GM19397 (cell line): Measurements from ENCODE around the gene ZC3H11A.
"Not testable (repeated sequence)": the region's sequence is repeated elsewhere in the genome, so short reads cannot be mapped to it uniquely, and the experiment has no call there.

ENCODE experiments used
- ATAC-seq: cut with Tn5 transposase; IDR thresholded peaks from one replicate; pipeline ENCODE4 v1.9.1; 2021; ENCODE audit warnings: mild to moderate bottlenecking, moderate library complexity; ENCODE audit not compliant: unreplicated experiment

Gene ZC3H11A

GRCh38 chr1:203778789-203779188, 16.6 kb upstream of the ZC3H11A start:
- no peak for ATAC-seq

GRCh38 chr1:203781962-203782361, 13.5 kb upstream of the ZC3H11A start:
- no peak for ATAC-seq

- no peak for ATAC-seq
Observed at GRCh38 chr1:203789966-203790365, 5.5 kb upstream of the ZC3H11A start.

GRCh38 chr1:203791498-203791897, 3.9 kb upstream of the ZC3H11A start:
- ATAC-seq, result no peak

GRCh38 chr1:203792486-203792885, 2.9 kb upstream of the ZC3H11A start:
- no peak for ATAC-seq

GRCh38 chr1:203793561-203793960, 1.9 kb upstream of the ZC3H11A start:
- ATAC-seq, result not testable (repeated sequence)

GRCh38 chr1:203794764-203795440, 521 bp upstream of the ZC3H11A start:
- no peak for ATAC-seq

GRCh38 chr1:203796236-203796605, 798 bp downstream of the ZC3H11A start:
- no peak for ATAC-seq

- ATAC-seq, result no peak
Observed at GRCh38 chr1:203797216-203797615, 1.8 kb downstream of the ZC3H11A start.

GRCh38 chr1:203797948-203798655, 2.7 kb downstream of the ZC3H11A start:
- no peak for ATAC-seq

- ATAC-seq, result no peak
Observed at GRCh38 chr1:203799157-203799556, 3.7 kb downstream of the ZC3H11A start.

GRCh38 chr1:203799971-203800370, 4.5 kb downstream of the ZC3H11A start:
- no peak for ATAC-seq

GRCh38 chr1:203805689-203806088, 10.3 kb downstream of the ZC3H11A start:
- ATAC-seq, result no peak

- no peak for ATAC-seq
Observed at GRCh38 chr1:203807196-203807595, 11.8 kb downstream of the ZC3H11A start.

- no peak for ATAC-seq
Observed at GRCh38 chr1:203813581-203814341, 18.3 kb downstream of the ZC3H11A start.

- ATAC-seq, result no peak
Observed at GRCh38 chr1:203818399-203818798, 23.0 kb downstream of the ZC3H11A start.

GRCh38 chr1:203823306-203823705, 27.9 kb downstream of the ZC3H11A start:
- no peak for ATAC-seq

GRCh38 chr1:203826175-203826574, 30.8 kb downstream of the ZC3H11A start:
- no peak for ATAC-seq

- no peak for ATAC-seq
Observed at GRCh38 chr1:203828002-203828401, 32.6 kb downstream of the ZC3H11A start.

- no peak for ATAC-seq
Observed at GRCh38 chr1:203828503-203828902, 33.1 kb downstream of the ZC3H11A start.

- ATAC-seq, result not testable (repeated sequence)
Observed at GRCh38 chr1:203829247-203829646, 33.8 kb downstream of the ZC3H11A start.

GRCh38 chr1:203835476-203835875, 40.1 kb downstream of the ZC3H11A start:
- no peak for ATAC-seq
